GM19468 (cell line): ENCODE results near the gene NFATC1.

Source experiments
- ATAC-seq: cut with Tn5 transposase; IDR thresholded peaks from one replicate; pipeline ENCODE4 v1.9.1; 2021; ENCODE audit warnings: mild to moderate bottlenecking, moderate library complexity, moderate number of reproducible peaks; ENCODE audit not compliant: unreplicated experiment; ENCODE audit errors: extremely low read depth

The NFATC1 gene

DNA sequence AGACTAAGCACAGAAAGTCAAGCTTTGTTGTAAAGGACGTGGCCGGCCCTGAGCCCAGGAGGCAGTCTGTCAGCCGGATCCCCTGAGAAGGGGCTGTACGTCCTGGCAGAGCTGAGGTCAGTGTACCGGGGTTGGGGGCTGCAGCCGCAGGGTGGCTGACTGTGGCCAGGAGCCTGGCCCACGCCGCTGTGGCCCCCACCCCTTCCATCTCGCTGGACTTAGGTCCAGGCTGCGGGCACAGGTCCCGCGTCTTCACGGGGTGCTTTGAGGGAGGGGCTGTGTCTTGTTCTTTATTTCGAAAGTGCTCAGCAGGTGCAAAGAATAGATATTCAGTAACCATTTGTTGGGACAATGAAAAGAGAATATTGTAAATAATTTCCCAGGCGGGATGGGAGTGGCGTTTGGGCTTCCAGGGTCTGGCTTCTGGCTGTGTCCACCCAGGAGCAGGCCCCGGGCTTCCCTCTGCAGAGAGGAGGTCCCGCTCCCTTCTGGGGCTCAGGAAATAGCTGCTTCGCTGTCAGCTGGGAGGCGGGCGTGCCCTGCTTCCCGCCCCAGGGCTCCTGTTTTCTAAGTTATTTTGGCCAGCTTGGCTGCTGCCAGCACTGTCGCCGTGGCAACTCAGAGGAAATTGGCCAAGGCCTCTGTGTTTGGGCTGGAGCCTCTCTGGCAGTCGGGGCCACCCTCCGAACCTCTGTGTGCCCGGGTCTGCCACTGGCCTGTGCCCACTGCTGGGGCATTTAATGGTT, 7.4 kb downstream of the NFATC1 start:
- ATAC-seq: no peak

GRCh38 chr18:79403723-79404566, 8.2 kb downstream of the NFATC1 start:
- ATAC-seq: no peak

DNA sequence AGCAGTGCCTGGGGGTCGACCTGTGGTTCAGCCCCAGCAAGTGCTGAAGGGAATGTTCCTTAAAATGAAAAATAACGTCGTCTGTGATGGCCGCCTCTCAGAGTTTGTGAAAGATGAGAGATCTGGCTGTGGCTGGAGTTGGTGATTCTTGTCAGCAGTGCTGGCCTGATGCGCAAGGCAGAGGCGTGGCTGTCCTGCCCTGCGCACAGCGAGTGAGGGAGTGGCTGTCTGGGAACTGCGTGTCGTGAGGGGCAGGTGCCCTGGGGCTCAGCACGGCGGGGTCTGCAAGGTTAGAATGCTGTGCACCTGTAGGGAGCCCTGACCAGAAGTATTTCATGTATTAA, 8.8 kb downstream of the NFATC1 start:
- no peak for ATAC-seq

GRCh38 chr18:79405019-79405780, 9.5 kb downstream of the NFATC1 start:
- no peak for ATAC-seq

DNA sequence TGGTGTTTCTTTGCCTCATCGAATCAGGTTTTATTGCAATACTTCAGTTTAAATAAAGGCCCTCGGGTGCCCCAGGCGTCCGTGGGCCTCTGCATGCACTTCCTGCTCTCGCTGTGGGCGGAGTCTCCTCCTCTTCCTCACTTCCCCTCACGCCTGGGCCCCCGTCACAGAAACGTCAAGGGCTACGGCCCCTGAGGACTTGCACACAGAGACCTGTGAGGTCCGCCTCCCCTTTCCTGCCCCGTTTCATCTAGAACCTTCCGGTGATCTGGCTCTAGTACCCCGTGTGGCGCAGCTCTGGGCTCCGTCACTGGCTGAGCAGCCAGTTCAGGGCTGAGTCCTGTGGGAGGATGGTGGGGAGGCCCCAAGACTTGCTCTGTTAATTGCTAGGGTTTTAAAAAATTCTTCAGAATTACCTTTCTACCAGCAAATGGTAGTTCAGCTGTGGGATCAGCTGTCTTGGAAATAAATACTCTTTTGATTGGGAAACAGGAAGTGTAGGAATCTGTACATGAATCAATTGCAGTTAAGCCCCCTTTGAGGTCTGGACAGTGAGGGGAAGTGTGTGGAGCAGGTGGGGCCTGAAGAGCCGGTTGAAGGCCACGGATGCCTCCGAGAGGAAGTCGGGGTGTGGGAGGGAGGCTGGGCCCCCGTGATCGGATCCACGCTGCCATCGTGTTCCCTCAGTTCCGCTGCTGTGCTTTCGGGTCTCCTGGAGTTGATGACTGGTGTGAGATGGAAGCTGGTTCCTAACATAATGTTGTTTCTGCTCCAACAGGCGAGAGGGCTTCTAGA, 10.2 kb downstream of the NFATC1 start:
- peak; percentile 33 for ATAC-seq

GRCh38 chr18:79406708-79407107, 11.0 kb downstream of the NFATC1 start:
- no peak for ATAC-seq

GRCh38 chr18:79409313-79409712, 13.6 kb downstream of the NFATC1 start:
- no peak for ATAC-seq

DNA sequence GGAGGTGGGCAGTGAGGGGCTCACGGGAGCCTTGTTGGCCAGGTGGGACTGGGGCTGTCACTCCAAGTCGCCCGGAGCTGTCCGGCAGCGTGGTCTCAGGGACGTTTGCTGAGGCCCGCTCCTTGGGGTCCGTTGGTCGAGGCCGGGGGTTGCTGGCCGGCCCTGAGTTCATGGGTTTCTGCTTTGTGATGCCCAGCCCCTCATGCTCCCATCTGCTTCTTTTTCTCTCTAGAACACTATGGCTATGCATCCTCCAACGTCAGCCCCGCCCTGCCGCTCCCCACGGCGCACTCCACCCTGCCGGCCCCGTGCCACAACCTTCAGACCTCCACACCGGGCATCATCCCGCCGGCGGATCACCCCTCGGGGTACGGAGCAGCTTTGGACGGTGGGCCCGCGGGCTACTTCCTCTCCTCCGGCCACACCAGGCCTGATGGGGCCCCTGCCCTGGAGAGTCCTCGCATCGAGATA, 14.5 kb downstream of the NFATC1 start:
- no peak for ATAC-seq

DNA sequence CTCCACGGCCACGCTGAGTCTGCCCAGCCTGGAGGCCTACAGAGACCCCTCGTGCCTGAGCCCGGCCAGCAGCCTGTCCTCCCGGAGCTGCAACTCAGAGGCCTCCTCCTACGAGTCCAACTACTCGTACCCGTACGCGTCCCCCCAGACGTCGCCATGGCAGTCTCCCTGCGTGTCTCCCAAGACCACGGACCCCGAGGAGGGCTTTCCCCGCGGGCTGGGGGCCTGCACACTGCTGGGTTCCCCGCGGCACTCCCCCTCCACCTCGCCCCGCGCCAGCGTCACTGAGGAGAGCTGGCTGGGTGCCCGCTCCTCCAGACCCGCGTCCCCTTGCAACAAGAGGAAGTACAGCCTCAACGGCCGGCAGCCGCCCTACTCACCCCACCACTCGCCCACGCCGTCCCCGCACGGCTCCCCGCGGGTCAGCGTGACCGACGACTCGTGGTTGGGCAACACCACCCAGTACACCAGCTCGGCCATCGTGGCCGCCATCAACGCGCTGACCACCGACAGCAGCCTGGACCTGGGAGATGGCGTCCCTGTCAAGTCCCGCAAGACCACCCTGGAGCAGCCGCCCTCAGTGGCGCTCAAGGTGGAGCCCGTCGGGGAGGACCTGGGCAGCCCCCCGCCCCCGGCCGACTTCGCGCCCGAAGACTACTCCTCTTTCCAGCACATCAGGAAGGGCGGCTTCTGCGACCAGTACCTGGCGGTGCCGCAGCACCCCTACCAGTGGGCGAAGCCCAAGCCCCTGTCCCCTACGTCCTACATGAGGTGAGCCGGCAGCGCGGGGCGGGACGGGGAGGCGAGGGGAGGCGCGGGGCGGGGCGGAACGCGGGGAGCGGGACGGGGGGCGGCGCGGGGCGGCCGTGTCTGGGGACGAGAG, 15.2 kb downstream of the NFATC1 start:
- ATAC-seq: no peak

- ATAC-seq: no peak
Observed at GRCh38 chr18:79411614-79412526, 16.1 kb downstream of the NFATC1 start.

GRCh38 chr18:79413025-79413424, 17.3 kb downstream of the NFATC1 start:
- no peak for ATAC-seq

GRCh38 chr18:79413426-79413825, 17.7 kb downstream of the NFATC1 start:
- ATAC-seq: no peak

DNA sequence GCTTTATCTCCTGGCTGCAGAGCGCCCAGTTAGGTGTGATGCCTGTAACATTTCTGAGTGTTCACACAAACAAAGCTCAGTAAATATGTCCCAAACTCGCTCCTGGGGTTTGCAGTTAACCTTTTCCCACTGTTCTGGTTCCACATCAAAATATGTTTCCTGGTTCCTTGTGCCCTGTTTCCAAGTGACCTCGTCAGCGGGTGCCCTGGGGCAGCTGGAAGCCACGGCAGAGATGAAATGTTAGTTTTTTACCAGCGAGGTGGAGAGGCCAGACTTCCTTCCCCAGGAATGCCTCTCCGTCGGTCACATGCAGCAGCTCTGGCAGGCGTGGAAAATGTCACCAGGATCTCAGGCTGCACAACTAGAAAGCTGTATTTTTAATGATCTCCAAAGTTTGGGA, 18.2 kb downstream of the NFATC1 start:
- ATAC-seq: no peak

DNA sequence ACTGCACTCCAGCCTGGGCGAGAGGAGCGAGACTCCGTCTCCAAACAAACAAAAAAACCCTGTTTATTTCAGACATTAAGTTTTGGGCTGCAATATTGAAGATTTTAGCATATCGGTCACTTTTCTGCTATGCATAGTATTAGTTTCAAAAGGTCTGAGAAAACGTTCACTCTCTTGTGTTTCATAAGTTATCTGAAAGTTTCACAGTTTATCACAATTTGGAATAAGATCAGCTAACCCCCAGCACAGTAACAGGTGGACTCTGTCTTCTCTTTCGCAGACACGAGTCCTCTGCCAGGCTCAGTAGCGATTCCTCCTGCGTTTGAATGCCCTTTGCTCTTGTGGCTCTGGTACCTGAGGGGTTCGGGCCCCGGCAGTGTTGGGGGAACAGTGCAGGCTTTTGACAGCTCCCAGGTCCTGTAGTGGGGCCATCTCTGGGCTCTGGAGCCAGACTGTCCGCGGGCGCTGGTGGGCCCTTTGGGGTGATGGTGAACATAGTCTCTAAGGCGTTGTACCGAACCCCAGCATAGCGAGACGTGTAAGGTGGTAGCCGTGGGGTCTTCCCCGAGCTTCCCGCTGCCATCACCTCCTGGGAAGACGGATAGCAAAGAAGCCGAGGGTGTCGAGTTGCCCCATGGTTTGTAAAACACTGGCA, 20.4 kb downstream of the NFATC1 start:
- ATAC-seq: no peak

DNA sequence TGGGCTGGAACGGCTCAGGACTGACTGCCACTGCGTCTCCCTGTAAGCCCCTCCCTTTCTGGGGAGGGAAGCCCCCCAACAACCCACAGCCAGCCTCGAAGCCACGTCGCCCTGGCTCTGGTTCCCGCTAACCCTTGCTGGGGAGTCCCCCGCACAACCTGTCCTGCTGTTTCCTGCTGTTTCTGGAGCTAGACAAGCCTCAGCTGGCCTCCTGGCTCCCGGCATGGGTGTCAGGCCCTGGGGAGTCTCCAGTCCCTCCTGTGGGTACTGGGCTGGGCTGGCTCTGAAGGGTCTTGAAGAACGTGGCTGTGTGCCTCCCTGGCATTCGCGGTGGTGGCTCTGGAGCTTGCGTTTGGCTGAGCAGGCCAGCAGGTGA, 20.9 kb downstream of the NFATC1 start:
- no peak for ATAC-seq

GRCh38 chr18:79418236-79418635, 22.5 kb downstream of the NFATC1 start:
- no peak for ATAC-seq

DNA sequence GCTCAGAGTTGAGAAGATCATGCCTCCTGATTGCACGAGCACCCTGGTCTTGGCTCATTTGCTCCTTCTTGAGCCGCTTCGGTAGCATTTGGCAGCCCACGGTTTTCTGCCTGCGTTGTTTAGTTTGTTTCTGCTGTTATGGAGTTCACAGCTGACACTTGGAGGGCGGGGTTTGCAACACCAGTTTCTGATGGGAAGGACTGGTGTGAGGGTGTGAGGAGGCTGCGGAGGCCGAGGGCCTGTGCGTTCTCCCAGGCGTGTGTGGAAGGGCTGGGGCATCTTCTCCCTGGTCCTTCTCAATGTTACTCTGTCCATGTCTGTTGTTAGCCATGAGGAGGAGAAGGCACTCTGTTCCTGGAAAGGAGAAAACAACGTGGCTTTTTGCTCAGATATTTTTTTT, 22.9 kb downstream of the NFATC1 start:
- ATAC-seq: no peak
